HuH-7 (cell line): ENCODE measurements around the gene TMEM178A.

Experiments
- DNase-seq: peaks from one replicate; pipeline ENCODE4 v3.0.0; 2011; ENCODE audit warnings: low spot score

The TMEM178A gene

GRCh38 chr2:39679805-39680204 is 14.1 kb downstream of the TMEM178A start:
- no peak for DNase-seq

GRCh38 chr2:39682066-39682692 is 16.5 kb downstream of the TMEM178A start:
- DNase-seq = no peak

- DNase-seq = no peak
Measured at GRCh38 chr2:39683022-39683699, 17.4 kb downstream of the TMEM178A start.

- no peak for DNase-seq
Measured at GRCh38 chr2:39684464-39684863, 18.7 kb downstream of the TMEM178A start.

- no peak for DNase-seq
Measured at GRCh38 chr2:39685126-39685525, 19.4 kb downstream of the TMEM178A start.

- no peak for DNase-seq
Measured at GRCh38 chr2:39686456-39686855, 20.7 kb downstream of the TMEM178A start.

GRCh38 chr2:39688181-39688580 is 22.5 kb downstream of the TMEM178A start:
- no peak for DNase-seq

GRCh38 chr2:39689272-39689841 is 23.6 kb downstream of the TMEM178A start:
- DNase-seq = no peak

GRCh38 chr2:39689876-39690275 is 24.2 kb downstream of the TMEM178A start:
- DNase-seq = no peak

GRCh38 chr2:39693245-39693644 is 27.5 kb downstream of the TMEM178A start:
- DNase-seq = no peak

- no peak for DNase-seq
Measured at GRCh38 chr2:39696101-39696553, 30.4 kb downstream of the TMEM178A start.

- no peak for DNase-seq
Measured at GRCh38 chr2:39696838-39697237, 31.1 kb downstream of the TMEM178A start.

- DNase-seq = no peak
Measured at GRCh38 chr2:39697454-39697853, 31.7 kb downstream of the TMEM178A start.

- DNase-seq = no peak
Measured at GRCh38 chr2:39701137-39701536, 35.4 kb downstream of the TMEM178A start.

- no peak for DNase-seq
Measured at GRCh38 chr2:39703181-39703872, 37.6 kb downstream of the TMEM178A start.

GRCh38 chr2:39704540-39704939 is 38.8 kb downstream of the TMEM178A start:
- no peak for DNase-seq

- DNase-seq = no peak
Measured at GRCh38 chr2:39705638-39706037, 39.9 kb downstream of the TMEM178A start.

- no peak for DNase-seq
Measured at GRCh38 chr2:39706312-39706711, 40.6 kb downstream of the TMEM178A start.

GRCh38 chr2:39706945-39707344 is 41.2 kb downstream of the TMEM178A start:
- no peak for DNase-seq

- DNase-seq = no peak
Measured at GRCh38 chr2:39708003-39708402, 42.3 kb downstream of the TMEM178A start.

- DNase-seq = no peak
Measured at GRCh38 chr2:39710807-39711206, 45.1 kb downstream of the TMEM178A start.

- no peak for DNase-seq
Measured at GRCh38 chr2:39712953-39713352, 47.2 kb downstream of the TMEM178A start.

GRCh38 chr2:39715095-39715494 is 49.4 kb downstream of the TMEM178A start:
- DNase-seq = no peak
